Mammary epithelial cell (primary cell): ENCODE data around the gene ARHGAP9.

Experiments
- EZH2 ChIP-seq: IDR thresholded peaks from 2 replicates; pipeline ENCODE4 v1.6.1; 2012; ENCODE audit warnings: low read length, inconsistent platforms, borderline replicate concordance
- TF ChIP-seq, protein P1 (sequence below), 2 donors: IDR thresholded peaks in 1 of 2; conservative IDR thresholded peaks in 1 of 2; 2 replicates each; pipeline ENCODE4 v1.5.1; 2011 to 2012; ENCODE audit warnings: inconsistent platforms in 2 of 2, low read length in 2 of 2, mild to moderate bottlenecking in 2 of 2, control low read depth in 1 of 2, low read depth in 1 of 2; ENCODE audit not compliant: insufficient read depth in 1 of 2; ENCODE audit errors: extremely low read depth in 1 of 2

DNA sequence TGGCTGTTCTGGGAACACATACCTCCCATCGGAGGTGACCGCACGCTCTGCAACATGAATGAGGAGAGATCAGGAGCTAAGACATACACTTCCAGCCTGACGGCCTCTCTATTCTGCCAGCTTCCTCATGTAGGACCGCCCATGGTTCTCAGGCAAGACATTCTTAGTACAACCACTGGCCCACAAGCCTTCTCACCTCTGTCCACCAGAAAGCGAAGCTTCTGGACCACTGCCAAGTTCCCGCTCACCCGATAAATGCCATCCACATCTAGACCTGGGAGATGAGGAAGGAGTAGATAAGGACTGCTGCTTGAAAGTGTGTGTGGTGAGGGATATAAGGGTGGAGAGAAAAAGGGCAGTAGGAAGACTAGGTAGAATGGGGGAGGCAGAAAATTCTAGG lies 5.2 kb downstream of the ARHGAP9 start:
- TF ChIP-seq, protein P1, sequence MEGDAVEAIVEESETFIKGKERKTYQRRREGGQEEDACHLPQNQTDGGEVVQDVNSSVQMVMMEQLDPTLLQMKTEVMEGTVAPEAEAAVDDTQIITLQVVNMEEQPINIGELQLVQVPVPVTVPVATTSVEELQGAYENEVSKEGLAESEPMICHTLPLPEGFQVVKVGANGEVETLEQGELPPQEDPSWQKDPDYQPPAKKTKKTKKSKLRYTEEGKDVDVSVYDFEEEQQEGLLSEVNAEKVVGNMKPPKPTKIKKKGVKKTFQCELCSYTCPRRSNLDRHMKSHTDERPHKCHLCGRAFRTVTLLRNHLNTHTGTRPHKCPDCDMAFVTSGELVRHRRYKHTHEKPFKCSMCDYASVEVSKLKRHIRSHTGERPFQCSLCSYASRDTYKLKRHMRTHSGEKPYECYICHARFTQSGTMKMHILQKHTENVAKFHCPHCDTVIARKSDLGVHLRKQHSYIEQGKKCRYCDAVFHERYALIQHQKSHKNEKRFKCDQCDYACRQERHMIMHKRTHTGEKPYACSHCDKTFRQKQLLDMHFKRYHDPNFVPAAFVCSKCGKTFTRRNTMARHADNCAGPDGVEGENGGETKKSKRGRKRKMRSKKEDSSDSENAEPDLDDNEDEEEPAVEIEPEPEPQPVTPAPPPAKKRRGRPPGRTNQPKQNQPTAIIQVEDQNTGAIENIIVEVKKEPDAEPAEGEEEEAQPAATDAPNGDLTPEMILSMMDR (conservative IDR thresholded peaks at IDR 0.05 in 1 of 2, IDR thresholded peaks at IDR 0.05 in 1 of 2; ENCODE audit: extremely low read depth in 1 of 2, insufficient read depth in 1 of 2, low read depth in 1 of 2, low read length in 2 of 2), result no peak
- TF ChIP-seq EZH2, result no peak
